ENCODE data around the gene ZNF469.

The ZNF469 gene

GRCh38 chr16:88382491-88383400 is at the start of gene ZNF469:
TSS of gene ZNF469 (plus strand) at chr16:88382959. CDS start at chr16:88427471, 44,512 bp downstream.
- no peak for DNase-seq

- no peak for DNase-seq
These were observed 48.6 kb upstream of the ZNF469 start for GRCh38 chr16:88333848-88334777.

- DNase-seq, result no peak
These were observed 47.7 kb upstream of the ZNF469 start for GRCh38 chr16:88334778-88335720.

GRCh38 chr16:88337021-88337420 is 45.7 kb upstream of the ZNF469 start:
- DNase-seq, result no peak

- no peak for DNase-seq
These were observed 45.2 kb upstream of the ZNF469 start for GRCh38 chr16:88337538-88337937.

- DNase-seq, result no peak
These were observed 44.6 kb upstream of the ZNF469 start for GRCh38 chr16:88338111-88338510.

- no peak for DNase-seq
These were observed 43.9 kb upstream of the ZNF469 start for GRCh38 chr16:88338896-88339295.

- peak; percentile 18 for DNase-seq
These were observed 42.6 kb upstream of the ZNF469 start for GRCh38 chr16:88339930-88340754.

- no peak for DNase-seq
These were observed 42.0 kb upstream of the ZNF469 start for GRCh38 chr16:88340755-88341150.

- DNase-seq, result no peak
These were observed 41.0 kb upstream of the ZNF469 start for GRCh38 chr16:88341551-88342290.

- DNase-seq, result no peak
These were observed 40.3 kb upstream of the ZNF469 start for GRCh38 chr16:88342491-88342890.

- DNase-seq, result no peak
These were observed 39.4 kb upstream of the ZNF469 start for GRCh38 chr16:88343271-88343791.

- DNase-seq, result no peak
These were observed 38.2 kb upstream of the ZNF469 start for GRCh38 chr16:88344411-88345030.

GRCh38 chr16:88345031-88345720 is 37.6 kb upstream of the ZNF469 start:
- no peak for DNase-seq

GRCh38 chr16:88345721-88346560 is 36.8 kb upstream of the ZNF469 start:
- DNase-seq, result no peak

GRCh38 chr16:88346680-88347505 is 35.9 kb upstream of the ZNF469 start:
- DNase-seq, result no peak

GRCh38 chr16:88347656-88348376 is 34.9 kb upstream of the ZNF469 start:
- no peak for DNase-seq

Data from DMS53 (cell line).